WTC11 (cell line): ENCODE results near the gene MEAK7. TPM values are rescaled to one million over a fixed set of nuclear protein-coding genes. Genes with fewer than 3 reads are reported as not detected.

ENCODE experiments used
- ATAC-seq: fragments of 200-7000 bp; cut with Tn5 transposase; 2 replicates; pipeline ENCODE4 v1.10.0; 2021; ENCODE audit warnings: mild to moderate bottlenecking, moderate library complexity
- CTCF ChIA-PET: fragments of 300-600 bp; sonication (Branson Sonifier 250); formaldehyde crosslinking; loops from one replicate; lab custom pipeline; 2021; ENCODE audit warnings: antibody characterized with exemption; lab: Charles Lee
- POLR2A ChIA-PET: fragments of 350-600 bp; sonication (Branson Sonifier 250); formaldehyde crosslinking; loops from one replicate; lab custom pipeline; 2021; ENCODE audit warnings: antibody characterized with exemption; lab: Charles Lee
- DNase-seq: peaks from one replicate; pipeline ENCODE4 v3.0.0; 2021; ENCODE audit warnings: low spot score
- H3K27ac Mint-ChIP-seq: 2 replicates; pipeline ENCODE4 v1.8.0; 2021; ENCODE audit warnings: mixed read lengths
- H3K27me3 Mint-ChIP-seq: 2 replicates; pipeline ENCODE4 v1.8.0; 2021; ENCODE audit warnings: low read depth, mild to moderate bottlenecking, moderate library complexity, mixed read lengths
- H3K36me3 Mint-ChIP-seq: 2 replicates; pipeline ENCODE4 v1.8.0; 2021; ENCODE audit warnings: mixed read lengths
- H3K4me1 Mint-ChIP-seq: 2 replicates; pipeline ENCODE4 v1.8.0; 2022; ENCODE audit warnings: mixed read lengths
- H3K4me3 Mint-ChIP-seq: 2 replicates; pipeline ENCODE4 v1.8.0; 2021; ENCODE audit warnings: mild to moderate bottlenecking, moderate library complexity, mixed read lengths
- H3K9me3 Mint-ChIP-seq: 2 replicates; pipeline ENCODE4 v1.8.0; 2021; ENCODE audit warnings: mixed read lengths
- ATF2 ChIP-seq: sonication (generic); formaldehyde crosslinking; IDR thresholded peaks from 2 replicates; pipeline ENCODE4 v1.8.1; 2022; ENCODE audit warnings: low read depth, missing genetic modification reagents, borderline replicate concordance
- E2F4 ChIP-seq: sonication (generic); formaldehyde crosslinking; IDR thresholded peaks from 2 replicates; pipeline ENCODE4 v1.8.1; 2022; ENCODE audit warnings: low read depth, mild to moderate bottlenecking, moderate library complexity, missing genetic modification reagents, borderline replicate concordance
- E2F5 ChIP-seq: sonication (generic); formaldehyde crosslinking; IDR thresholded peaks from 2 replicates; pipeline ENCODE4 v1.8.1; 2022; ENCODE audit warnings: mild to moderate bottlenecking, moderate library complexity, missing genetic modification reagents
- GTF2I ChIP-seq: fragments of 250-450 bp; sonication (Bioruptor Pico); conservative IDR thresholded peaks from 2 replicates; pipeline ENCODE4 v1.4.0; 2021; ENCODE audit warnings: mild to moderate bottlenecking
- NR1H2 ChIP-seq: sonication (generic); formaldehyde crosslinking; IDR thresholded peaks from 2 replicates; pipeline ENCODE4 v1.9.0; 2021; ENCODE audit warnings: mild to moderate bottlenecking, moderate library complexity, missing genetic modification reagents
- PRDM15 ChIP-seq: sonication (generic); formaldehyde crosslinking; IDR thresholded peaks from 2 replicates; pipeline ENCODE4 v1.8.0; 2022; ENCODE audit warnings: missing genetic modification reagents
- ZNF219 ChIP-seq: sonication (generic); formaldehyde crosslinking; IDR thresholded peaks from 2 replicates; pipeline ENCODE4 v1.8.0; 2023; ENCODE audit warnings: missing genetic modification reagents, mild to moderate bottlenecking, borderline replicate concordance
- ZNF416 ChIP-seq: fragments of 250-450 bp; sonication (Bioruptor Pico); IDR thresholded peaks from 2 replicates; pipeline ENCODE4 v1.9.0; 2021; ENCODE audit warnings: mild to moderate bottlenecking, inconsistent platforms
- total RNA-seq: library from RNA; stranded (reverse); gene quantifications from 3 replicates; pipeline ENCODE4 v1.2.3, GENCODE V29; 2021
- TF ChIP-seq, protein P1 (sequence below): fragments of 200-600 bp; IDR thresholded peaks from 2 replicates; pipeline ENCODE4 v1.8.0; 2022; ENCODE audit warnings: antibody characterized with exemption
- TF ChIP-seq, protein P2 (sequence below): fragments of 250-450 bp; sonication (Bioruptor Pico); IDR thresholded peaks from 2 replicates; pipeline ENCODE4 v1.9.0; 2021; ENCODE audit warnings: mild to moderate bottlenecking
- TF ChIP-seq, protein P3 (sequence below): sonication (generic); formaldehyde crosslinking; IDR thresholded peaks from 2 replicates; pipeline ENCODE4 v1.8.1; 2023; ENCODE audit warnings: mild to moderate bottlenecking, missing genetic modification reagents

MEAK7 gene
- total RNA-seq, 1 experiment from 2014 or later, result 14.4 TPM

- no peak overlapping the region for H3K4me3 Mint-ChIP-seq
- ChIA-PET CTCF (no interaction called here), POLR2A (no interaction called here)
- no peak for DNase-seq
- no peak overlapping the region for H3K27ac Mint-ChIP-seq
- peaks cover 53% of the 10 kb centered on the region for H3K36me3 Mint-ChIP-seq
- H3K27me3 Mint-ChIP-seq, result no peaks in the 10 kb centered on the region
- no peaks in the 10 kb centered on the region for H3K4me1 Mint-ChIP-seq
- H3K9me3 Mint-ChIP-seq, result peaks cover 48% of the 10 kb centered on the region
- TF ChIP-seq ZNF219, result no peak
- TF ChIP-seq PRDM15 (CRISPR knock-in tag), result no peak
- TF ChIP-seq, protein P1, sequence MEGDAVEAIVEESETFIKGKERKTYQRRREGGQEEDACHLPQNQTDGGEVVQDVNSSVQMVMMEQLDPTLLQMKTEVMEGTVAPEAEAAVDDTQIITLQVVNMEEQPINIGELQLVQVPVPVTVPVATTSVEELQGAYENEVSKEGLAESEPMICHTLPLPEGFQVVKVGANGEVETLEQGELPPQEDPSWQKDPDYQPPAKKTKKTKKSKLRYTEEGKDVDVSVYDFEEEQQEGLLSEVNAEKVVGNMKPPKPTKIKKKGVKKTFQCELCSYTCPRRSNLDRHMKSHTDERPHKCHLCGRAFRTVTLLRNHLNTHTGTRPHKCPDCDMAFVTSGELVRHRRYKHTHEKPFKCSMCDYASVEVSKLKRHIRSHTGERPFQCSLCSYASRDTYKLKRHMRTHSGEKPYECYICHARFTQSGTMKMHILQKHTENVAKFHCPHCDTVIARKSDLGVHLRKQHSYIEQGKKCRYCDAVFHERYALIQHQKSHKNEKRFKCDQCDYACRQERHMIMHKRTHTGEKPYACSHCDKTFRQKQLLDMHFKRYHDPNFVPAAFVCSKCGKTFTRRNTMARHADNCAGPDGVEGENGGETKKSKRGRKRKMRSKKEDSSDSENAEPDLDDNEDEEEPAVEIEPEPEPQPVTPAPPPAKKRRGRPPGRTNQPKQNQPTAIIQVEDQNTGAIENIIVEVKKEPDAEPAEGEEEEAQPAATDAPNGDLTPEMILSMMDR, result no peak
- TF ChIP-seq, protein P2, sequence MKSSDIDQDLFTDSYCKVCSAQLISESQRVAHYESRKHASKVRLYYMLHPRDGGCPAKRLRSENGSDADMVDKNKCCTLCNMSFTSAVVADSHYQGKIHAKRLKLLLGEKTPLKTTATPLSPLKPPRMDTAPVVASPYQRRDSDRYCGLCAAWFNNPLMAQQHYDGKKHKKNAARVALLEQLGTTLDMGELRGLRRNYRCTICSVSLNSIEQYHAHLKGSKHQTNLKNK (CRISPR knock-in tag), result no peak
- TF ChIP-seq ZNF416 (CRISPR knock-in tag), result no peak
- TF ChIP-seq E2F5 (CRISPR knock-in tag), result no peak
- ATAC-seq, result no peak
These were observed 33.1 kb downstream of the MEAK7 start for GRCh38 chr16:84471316-84471715.

DNA sequence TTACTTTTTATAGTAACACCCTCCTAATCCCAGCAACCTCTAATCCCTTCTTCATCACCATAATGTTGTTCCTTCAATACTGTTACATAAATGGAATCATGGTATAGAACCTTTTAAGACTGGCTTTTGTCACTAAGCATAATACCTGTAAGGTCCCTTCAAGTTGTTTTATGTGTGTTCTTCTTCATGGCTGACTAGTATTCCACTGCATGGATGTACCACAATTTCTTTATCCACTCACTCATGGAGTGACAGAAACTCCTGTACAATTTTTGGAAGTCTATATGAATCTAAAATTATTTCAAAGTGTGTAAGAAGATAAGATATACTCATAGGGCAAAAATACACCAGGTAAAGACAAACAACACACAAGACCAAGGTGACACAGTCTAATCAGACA, 36.8 kb downstream of the MEAK7 start:
- peaks cover 29% of the 10 kb centered on the region for H3K9me3 Mint-ChIP-seq
- H3K36me3 Mint-ChIP-seq, result peaks cover 43% of the 10 kb centered on the region
- H3K27me3 Mint-ChIP-seq, result no peaks in the 10 kb centered on the region
- no peak overlapping the region for H3K27ac Mint-ChIP-seq
- ATAC-seq (no peak), DNase-seq (no peak)
- POLR2A ChIA-PET, result no interaction called here
- TF ChIP-seq ATF2 (CRISPR knock-in tag), result no peak
- peak; percentile 74; the same call in 1 of the 2 replicates for TF ChIP-seq GTF2I (CRISPR knock-in tag)
- TF ChIP-seq NR1H2 (CRISPR knock-in tag), result no peak
- no peak for TF ChIP-seq E2F4
- TF ChIP-seq, protein P3, sequence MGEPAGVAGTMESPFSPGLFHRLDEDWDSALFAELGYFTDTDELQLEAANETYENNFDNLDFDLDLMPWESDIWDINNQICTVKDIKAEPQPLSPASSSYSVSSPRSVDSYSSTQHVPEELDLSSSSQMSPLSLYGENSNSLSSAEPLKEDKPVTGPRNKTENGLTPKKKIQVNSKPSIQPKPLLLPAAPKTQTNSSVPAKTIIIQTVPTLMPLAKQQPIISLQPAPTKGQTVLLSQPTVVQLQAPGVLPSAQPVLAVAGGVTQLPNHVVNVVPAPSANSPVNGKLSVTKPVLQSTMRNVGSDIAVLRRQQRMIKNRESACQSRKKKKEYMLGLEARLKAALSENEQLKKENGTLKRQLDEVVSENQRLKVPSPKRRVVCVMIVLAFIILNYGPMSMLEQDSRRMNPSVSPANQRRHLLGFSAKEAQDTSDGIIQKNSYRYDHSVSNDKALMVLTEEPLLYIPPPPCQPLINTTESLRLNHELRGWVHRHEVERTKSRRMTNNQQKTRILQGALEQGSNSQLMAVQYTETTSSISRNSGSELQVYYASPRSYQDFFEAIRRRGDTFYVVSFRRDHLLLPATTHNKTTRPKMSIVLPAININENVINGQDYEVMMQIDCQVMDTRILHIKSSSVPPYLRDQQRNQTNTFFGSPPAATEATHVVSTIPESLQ (CRISPR knock-in tag), result no peak
- TF ChIP-seq, all 79 proteins: peak for 1
- Mint-ChIP-seq H3K4me1 (no peaks in the 10 kb centered on the region), H3K4me3 (no peak overlapping the region)
- CTCF ChIA-PET, result no interaction called here
